Measurements from ENCODE around the gene SPATA33.
A peak's percentile ranks its signal among the peaks of the same experiment; 100 is the strongest.

SPATA33 gene

GRCh38 chr16:89619840-89620239 lies 37.8 kb upstream of the SPATA33 start:
- no peak overlapping the region for H3K4me3 ChIP-seq (ENCODE audit: control insufficient read depth, low read depth, low read length)
- TF ChIP-seq CTCF (conservative IDR thresholded peaks at IDR 0.05; ENCODE audit: control insufficient read depth, insufficient read depth, low read depth, low read length), result no peak
- no peak for DNase-seq (ENCODE audit: low read depth)

- DNase-seq (ENCODE audit: low read depth), result no peak
- no peak for TF ChIP-seq CTCF (conservative IDR thresholded peaks at IDR 0.05; ENCODE audit: control insufficient read depth, insufficient read depth, low read depth, low read length)
Observed at GRCh38 chr16:89620406-89620841, 37.2 kb upstream of the SPATA33 start.

GRCh38 chr16:89621136-89621697 lies 36.4 kb upstream of the SPATA33 start:
- TF ChIP-seq CTCF (conservative IDR thresholded peaks at IDR 0.05; ENCODE audit: control insufficient read depth, insufficient read depth, low read depth, low read length), result no peak
- no peak for DNase-seq (ENCODE audit: low read depth)
- no peak overlapping the region for H3K4me3 ChIP-seq (ENCODE audit: control insufficient read depth, low read depth, low read length)

More at GRCh38 chr16:89620406-89620841, 37.2 kb upstream of the SPATA33 start:
- H3K4me3 ChIP-seq (ENCODE audit: control insufficient read depth, low read depth, low read length), result no peak overlapping the region

GRCh38 chr16:89621698-89622409 lies 35.8 kb upstream of the SPATA33 start:
- no peak for TF ChIP-seq CTCF (conservative IDR thresholded peaks at IDR 0.05; ENCODE audit: control insufficient read depth, insufficient read depth, low read depth, low read length)

GRCh38 chr16:89623511-89624261 lies 34.0 kb upstream of the SPATA33 start:
- peak; percentile 38 for DNase-seq (ENCODE audit: low read depth)
- no peak for TF ChIP-seq CTCF (conservative IDR thresholded peaks at IDR 0.05; ENCODE audit: control insufficient read depth, insufficient read depth, low read depth, low read length)
- H3K4me3 ChIP-seq (ENCODE audit: control insufficient read depth, low read depth, low read length), result no peak overlapping the region

More at GRCh38 chr16:89621698-89622409, 35.8 kb upstream of the SPATA33 start:
- no peak for DNase-seq (ENCODE audit: low read depth)
- no peak overlapping the region for H3K4me3 ChIP-seq (ENCODE audit: control insufficient read depth, low read depth, low read length)

- no peak for DNase-seq (ENCODE audit: low read depth)
- no peak for TF ChIP-seq CTCF (conservative IDR thresholded peaks at IDR 0.05; ENCODE audit: control insufficient read depth, insufficient read depth, low read depth, low read length)
- no peak overlapping the region for H3K4me3 ChIP-seq (ENCODE audit: control insufficient read depth, low read depth, low read length)
Observed at GRCh38 chr16:89624777-89625761, 32.6 kb upstream of the SPATA33 start.
